Choroid plexus epithelial cell (primary cell): ENCODE data around the gene LTB4R.

Experiments
- DNase-seq: peaks from one replicate; pipeline ENCODE4 v3.0.0-alpha.2; 2010; ENCODE audit warnings: low read depth
- H3K4me3 ChIP-seq: 2 replicates; pipeline ENCODE4 v1.5.1; 2011; ENCODE audit warnings: low read depth, mild to moderate bottlenecking, control low read depth, low read length, moderate library complexity
- TF ChIP-seq, protein P1 (sequence below): conservative IDR thresholded peaks from 2 replicates; pipeline ENCODE4 v1.5.1; 2011; ENCODE audit warnings: low read depth, mild to moderate bottlenecking, control low read depth, inconsistent platforms, low read length, moderate library complexity

Gene LTB4R

DNA sequence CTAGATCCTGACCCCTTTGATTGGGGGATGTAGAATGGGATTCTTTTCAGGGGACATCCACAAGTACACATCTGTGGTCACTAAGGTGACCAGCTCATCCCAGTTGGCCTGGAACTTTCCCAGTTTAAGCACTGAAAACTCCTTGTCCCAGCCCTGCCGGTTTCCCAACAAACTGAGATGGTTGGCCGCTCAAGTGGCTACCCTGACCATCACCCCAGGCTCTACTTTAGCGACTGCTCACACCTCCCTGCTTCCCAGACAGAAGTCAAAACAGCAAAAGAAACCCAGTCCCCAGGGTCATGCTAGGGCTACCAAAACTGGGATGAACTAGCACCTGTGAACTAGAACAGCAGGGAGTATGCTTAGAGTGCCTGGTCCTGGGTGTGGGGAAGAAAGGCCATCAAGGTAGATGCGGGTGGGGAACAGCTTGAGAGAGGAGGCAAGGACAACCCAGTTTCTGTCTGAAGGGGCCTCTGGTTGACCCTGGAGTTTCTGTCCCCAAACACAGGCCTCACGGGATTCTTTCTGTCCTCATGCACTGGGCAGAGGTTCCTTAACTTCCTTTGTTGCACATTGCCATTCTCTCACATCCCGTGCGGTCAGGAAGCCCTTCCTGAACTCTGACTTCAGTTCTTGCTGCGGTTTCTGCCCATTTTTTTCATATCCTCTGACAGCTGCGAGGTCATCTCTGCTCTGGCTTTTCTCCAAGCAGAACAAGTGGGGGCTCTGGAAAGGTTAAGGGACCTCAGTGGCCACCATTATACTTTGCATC lies 1.6 kb downstream of the LTB4R start:
- H3K4me3 ChIP-seq = no peak overlapping the region

DNA sequence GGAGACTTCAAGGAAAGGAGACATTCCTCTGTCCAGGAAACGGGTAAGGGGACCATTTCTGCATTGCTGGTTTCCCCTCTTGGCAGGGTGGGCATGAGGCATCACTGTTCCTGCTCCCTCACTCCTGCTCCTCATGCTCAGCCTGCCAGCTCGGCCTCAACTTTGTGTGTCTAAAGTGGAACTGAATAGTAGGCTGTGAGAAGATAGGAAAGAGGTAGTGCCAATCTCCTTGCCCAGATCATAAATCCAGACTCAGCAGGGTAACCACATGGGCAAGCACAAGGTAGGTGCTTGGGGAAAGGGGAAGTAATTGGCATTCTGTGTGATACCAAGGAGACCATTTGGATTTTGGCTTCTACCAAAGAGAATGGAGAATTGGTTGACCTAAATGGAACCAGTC lies 2.6 kb downstream of the LTB4R start:
- no peak for DNase-seq
- H3K4me3 ChIP-seq = no peak overlapping the region
- TF ChIP-seq, protein P1, sequence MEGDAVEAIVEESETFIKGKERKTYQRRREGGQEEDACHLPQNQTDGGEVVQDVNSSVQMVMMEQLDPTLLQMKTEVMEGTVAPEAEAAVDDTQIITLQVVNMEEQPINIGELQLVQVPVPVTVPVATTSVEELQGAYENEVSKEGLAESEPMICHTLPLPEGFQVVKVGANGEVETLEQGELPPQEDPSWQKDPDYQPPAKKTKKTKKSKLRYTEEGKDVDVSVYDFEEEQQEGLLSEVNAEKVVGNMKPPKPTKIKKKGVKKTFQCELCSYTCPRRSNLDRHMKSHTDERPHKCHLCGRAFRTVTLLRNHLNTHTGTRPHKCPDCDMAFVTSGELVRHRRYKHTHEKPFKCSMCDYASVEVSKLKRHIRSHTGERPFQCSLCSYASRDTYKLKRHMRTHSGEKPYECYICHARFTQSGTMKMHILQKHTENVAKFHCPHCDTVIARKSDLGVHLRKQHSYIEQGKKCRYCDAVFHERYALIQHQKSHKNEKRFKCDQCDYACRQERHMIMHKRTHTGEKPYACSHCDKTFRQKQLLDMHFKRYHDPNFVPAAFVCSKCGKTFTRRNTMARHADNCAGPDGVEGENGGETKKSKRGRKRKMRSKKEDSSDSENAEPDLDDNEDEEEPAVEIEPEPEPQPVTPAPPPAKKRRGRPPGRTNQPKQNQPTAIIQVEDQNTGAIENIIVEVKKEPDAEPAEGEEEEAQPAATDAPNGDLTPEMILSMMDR = no peak

More for the DNA sequence above, 1.6 kb downstream of the LTB4R start:
- DNase-seq = peak; percentile 53
- TF ChIP-seq, protein P1 = no peak

DNA sequence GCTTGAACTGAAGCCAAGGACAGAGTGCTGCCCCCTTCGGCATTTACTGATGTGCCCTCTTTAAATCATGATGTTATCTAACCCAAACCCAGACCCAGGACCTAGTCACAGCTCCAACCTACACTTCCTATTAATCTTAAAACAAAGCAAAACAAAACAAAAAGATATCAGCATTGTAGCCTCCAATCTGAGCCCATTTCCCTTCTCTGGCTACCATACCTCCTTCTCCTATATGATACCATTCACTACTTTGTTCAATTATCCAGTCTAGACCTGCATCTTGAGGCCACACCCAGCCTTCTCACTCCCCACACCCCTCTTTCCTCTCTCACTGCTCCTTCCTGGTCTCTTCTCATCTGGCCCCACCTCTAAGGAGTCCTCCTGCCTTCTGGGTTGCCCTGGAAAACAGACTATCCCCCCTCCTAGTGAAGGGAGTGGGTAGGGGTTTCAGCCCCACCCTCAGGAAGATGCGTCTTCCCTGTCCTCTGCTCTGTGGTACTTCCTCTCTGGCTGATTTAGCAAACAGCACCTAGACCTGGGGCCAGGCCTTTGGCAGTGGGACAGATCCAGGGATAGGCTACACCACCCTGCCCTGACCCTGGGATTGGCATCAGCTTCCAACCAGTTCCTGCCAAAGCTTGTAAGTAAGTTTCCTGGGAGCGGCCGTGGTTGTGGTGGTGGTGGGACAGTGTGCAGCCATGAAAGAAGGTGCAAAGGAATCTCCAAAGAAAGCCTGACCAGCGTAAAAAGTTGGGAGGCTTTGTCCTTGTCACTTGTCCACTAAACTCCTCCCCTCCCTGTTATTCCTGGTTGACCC lies 3.3 kb downstream of the LTB4R start:
- TF ChIP-seq, protein P1 = no peak
- H3K4me3 ChIP-seq = no peak overlapping the region
- DNase-seq = no peak

DNA sequence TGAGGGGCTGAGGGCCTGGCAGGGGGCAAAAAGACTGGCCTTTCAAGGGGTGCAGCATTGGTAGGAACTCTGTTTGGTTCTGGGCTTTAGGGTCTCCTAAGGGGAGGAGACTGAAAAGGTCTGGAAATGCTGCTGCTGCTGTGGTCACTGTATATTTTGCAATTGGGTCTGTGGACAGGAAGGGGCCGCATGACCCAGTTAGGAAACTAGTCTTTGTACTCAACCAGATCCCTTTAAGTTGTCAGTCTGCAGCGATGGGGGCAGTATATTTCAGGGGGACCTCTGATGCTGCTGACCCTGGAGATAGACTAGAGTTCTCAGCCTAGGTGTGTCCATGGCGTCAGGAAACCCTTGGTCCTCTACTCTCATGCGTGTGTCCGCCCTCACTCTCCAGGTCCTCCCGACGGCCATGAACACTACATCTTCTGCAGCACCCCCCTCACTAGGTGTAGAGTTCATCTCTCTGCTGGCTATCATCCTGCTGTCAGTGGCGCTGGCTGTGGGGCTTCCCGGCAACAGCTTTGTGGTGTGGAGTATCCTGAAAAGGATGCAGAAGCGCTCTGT lies 4.0 kb downstream of the LTB4R start:
- DNase-seq = no peak
- H3K4me3 ChIP-seq = no peak overlapping the region
- TF ChIP-seq, protein P1 = no peak

DNA sequence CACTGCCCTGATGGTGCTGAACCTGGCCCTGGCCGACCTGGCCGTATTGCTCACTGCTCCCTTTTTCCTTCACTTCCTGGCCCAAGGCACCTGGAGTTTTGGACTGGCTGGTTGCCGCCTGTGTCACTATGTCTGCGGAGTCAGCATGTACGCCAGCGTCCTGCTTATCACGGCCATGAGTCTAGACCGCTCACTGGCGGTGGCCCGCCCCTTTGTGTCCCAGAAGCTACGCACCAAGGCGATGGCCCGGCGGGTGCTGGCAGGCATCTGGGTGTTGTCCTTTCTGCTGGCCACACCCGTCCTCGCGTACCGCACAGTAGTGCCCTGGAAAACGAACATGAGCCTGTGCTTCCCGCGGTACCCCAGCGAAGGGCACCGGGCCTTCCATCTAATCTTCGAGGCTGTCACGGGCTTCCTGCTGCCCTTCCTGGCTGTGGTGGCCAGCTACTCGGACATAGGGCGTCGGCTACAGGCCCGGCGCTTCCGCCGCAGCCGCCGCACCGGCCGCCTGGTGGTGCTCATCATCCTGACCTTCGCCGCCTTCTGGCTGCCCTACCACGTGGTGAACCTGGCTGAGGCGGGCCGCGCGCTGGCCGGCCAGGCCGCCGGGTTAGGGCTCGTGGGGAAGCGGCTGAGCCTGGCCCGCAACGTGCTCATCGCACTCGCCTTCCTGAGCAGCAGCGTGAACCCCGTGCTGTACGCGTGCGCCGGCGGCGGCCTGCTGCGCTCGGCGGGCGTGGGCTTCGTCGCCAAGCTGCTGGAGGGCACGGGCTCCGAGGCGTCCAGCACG lies 4.7 kb downstream of the LTB4R start:
- DNase-seq = no peak

DNA sequence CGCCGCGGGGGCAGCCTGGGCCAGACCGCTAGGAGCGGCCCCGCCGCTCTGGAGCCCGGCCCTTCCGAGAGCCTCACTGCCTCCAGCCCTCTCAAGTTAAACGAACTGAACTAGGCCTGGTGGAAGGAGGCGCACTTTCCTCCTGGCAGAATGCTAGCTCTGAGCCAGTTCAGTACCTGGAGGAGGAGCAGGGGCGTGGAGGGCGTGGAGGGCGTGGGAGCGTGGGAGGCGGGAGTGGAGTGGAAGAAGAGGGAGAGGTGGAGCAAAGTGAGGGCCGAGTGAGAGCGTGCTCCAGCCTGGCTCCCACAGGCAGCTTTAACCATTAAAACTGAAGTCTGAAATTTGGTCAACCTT lies 5.3 kb downstream of the LTB4R start:
- no peak overlapping the region for H3K4me3 ChIP-seq
- DNase-seq = no peak
- TF ChIP-seq, protein P1 = peak; percentile 9

More for the DNA sequence above, 4.7 kb downstream of the LTB4R start:
- no peak overlapping the region for H3K4me3 ChIP-seq
- TF ChIP-seq, protein P1 = no peak
